Liver (tissue), 3 donors: ENCODE measurements around the gene MIB1.

Experiments
- ATF3 ChIP-seq: IDR thresholded peaks from 2 replicates; pipeline ENCODE4 v1.6.1; 2016; ENCODE audit warnings: antibody characterized with exemption
- CTCF ChIP-seq: fragments of 150-350 bp; IDR thresholded peaks from 2 replicates; pipeline ENCODE4 v1.5.1; 2017; ENCODE audit warnings: improper control_type of control experiment, low read depth, low read length; ENCODE audit not compliant: missing input control
- EGR1 ChIP-seq, 2 donors: IDR thresholded peaks; 2 replicates each; pipeline ENCODE4 v1.6.1; 2016 to 2018; ENCODE audit warnings: antibody characterized with exemption in 2 of 2, low read depth in 2 of 2
- FOXA2 ChIP-seq: IDR thresholded peaks from 2 replicates; pipeline ENCODE4 v1.6.1; 2016; ENCODE audit warnings: antibody characterized with exemption
- GABPA ChIP-seq, 2 donors: IDR thresholded peaks in 1 of 2; conservative IDR thresholded peaks in 1 of 2; 2 replicates each; pipeline ENCODE4 v1.6.1; 2016; ENCODE audit warnings: antibody characterized with exemption in 2 of 2, mild to moderate bottlenecking in 1 of 2, moderate library complexity in 1 of 2
- JUND ChIP-seq, 2 donors: IDR thresholded peaks; 2 replicates each; pipeline ENCODE4 v1.6.1; 2016; ENCODE audit warnings: antibody characterized with exemption in 2 of 2
- MAX ChIP-seq: IDR thresholded peaks from 2 replicates; pipeline ENCODE4 v1.6.1; 2016; ENCODE audit warnings: antibody characterized with exemption
- RAD21 ChIP-seq, 2 donors: IDR thresholded peaks; 2 replicates each; pipeline ENCODE4 v1.6.1; 2016; ENCODE audit warnings: antibody characterized with exemption in 2 of 2, mild to moderate bottlenecking in 2 of 2
- REST ChIP-seq: IDR thresholded peaks from 2 replicates; pipeline ENCODE4 v1.6.1; 2016; ENCODE audit warnings: antibody characterized with exemption, mild to moderate bottlenecking
- RXRA ChIP-seq, 2 donors: IDR thresholded peaks; 2 replicates each; pipeline ENCODE4 v1.6.1; 2017 to 2018; ENCODE audit warnings: antibody characterized with exemption in 2 of 2, mild to moderate bottlenecking in 1 of 2
- SP1 ChIP-seq: IDR thresholded peaks from 2 replicates; pipeline ENCODE4 v1.6.1; 2018; ENCODE audit warnings: antibody characterized with exemption, mild to moderate bottlenecking
- TAF1 ChIP-seq: conservative IDR thresholded peaks from 2 replicates; pipeline ENCODE4 v1.6.1; 2016; ENCODE audit warnings: antibody characterized with exemption, mild to moderate bottlenecking
- YY1 ChIP-seq: IDR thresholded peaks from 2 replicates; pipeline ENCODE4 v1.6.1; 2016; ENCODE audit warnings: antibody characterized with exemption, mild to moderate bottlenecking
- donor health status: healthy.
- donor health status: healthy.

GRCh38 chr18:21841570-21841969, 101.0 kb downstream of the MIB1 start:
- TF ChIP-seq YY1 (no peak), CTCF (no peak), REST (no peak), SP1 (no peak), JUND (IDR thresholded peaks at IDR 0.05) (no peak), GABPA (IDR thresholded peaks at IDR 0.05 in 1 of 2, conservative IDR thresholded peaks at IDR 0.05 in 1 of 2) (no peak), EGR1 (IDR thresholded peaks at IDR 0.05; ENCODE audit: low read depth in 2 of 2) (no peak), TAF1 (no peak), MAX (no peak), RAD21 (IDR thresholded peaks at IDR 0.05) (no peak), RXRA (IDR thresholded peaks at IDR 0.05) (no peak), FOXA2 (no peak), ATF3 (no peak)
